ENCODE results near the gene IGFL3.
"Not testable (repeated sequence)": the region's sequence is repeated elsewhere in the genome, so short reads cannot be mapped to it uniquely, and the experiment has no call there.

DNA sequence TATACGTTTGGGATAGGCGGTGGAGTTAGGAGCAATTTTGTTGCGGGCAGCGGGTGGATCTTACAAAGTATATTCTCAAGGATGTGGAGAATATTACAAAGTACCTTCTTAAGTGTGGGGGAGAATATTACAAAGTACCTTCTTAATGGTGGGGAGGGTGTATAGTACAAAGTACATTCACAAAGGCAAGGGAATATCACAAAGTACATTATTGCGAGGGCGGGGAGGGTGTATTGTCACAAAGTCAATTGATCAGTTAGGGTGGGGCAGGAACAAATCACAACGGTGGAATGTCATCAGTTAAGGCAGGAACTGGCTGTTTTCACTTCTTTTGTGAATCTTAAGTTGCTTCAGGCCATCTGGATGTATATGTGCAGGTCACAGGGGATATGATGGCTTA, 22.2 kb downstream of the IGFL3 start:
- TF ChIP-seq, protein P1, sequence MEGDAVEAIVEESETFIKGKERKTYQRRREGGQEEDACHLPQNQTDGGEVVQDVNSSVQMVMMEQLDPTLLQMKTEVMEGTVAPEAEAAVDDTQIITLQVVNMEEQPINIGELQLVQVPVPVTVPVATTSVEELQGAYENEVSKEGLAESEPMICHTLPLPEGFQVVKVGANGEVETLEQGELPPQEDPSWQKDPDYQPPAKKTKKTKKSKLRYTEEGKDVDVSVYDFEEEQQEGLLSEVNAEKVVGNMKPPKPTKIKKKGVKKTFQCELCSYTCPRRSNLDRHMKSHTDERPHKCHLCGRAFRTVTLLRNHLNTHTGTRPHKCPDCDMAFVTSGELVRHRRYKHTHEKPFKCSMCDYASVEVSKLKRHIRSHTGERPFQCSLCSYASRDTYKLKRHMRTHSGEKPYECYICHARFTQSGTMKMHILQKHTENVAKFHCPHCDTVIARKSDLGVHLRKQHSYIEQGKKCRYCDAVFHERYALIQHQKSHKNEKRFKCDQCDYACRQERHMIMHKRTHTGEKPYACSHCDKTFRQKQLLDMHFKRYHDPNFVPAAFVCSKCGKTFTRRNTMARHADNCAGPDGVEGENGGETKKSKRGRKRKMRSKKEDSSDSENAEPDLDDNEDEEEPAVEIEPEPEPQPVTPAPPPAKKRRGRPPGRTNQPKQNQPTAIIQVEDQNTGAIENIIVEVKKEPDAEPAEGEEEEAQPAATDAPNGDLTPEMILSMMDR (IDR thresholded peaks at IDR 0.05) = not testable (repeated sequence)
- not testable (repeated sequence) for TF ChIP-seq POLR2A (IDR thresholded peaks at IDR 0.05)
